ENCODE data around the gene CMTR1.

- no peak for TF ChIP-seq CTCF (IDR thresholded peaks at IDR 0.05)
- no peak for TF ChIP-seq ZFX (IDR thresholded peaks at IDR 0.05; ENCODE audit: borderline replicate concordance)
Measured at GRCh38 chr6:37525460-37526357, 92.7 kb downstream of the CMTR1 start.

Data from 22Rv1 (cell line).